ENCODE results near the gene IL1RAPL2.
A peak's percentile ranks its signal among the peaks of the same experiment; 100 is the strongest.
"Not testable (repeated sequence)": the region's sequence is repeated elsewhere in the genome, so short reads cannot be mapped to it uniquely, and the experiment has no call there.

The IL1RAPL2 gene

DNA sequence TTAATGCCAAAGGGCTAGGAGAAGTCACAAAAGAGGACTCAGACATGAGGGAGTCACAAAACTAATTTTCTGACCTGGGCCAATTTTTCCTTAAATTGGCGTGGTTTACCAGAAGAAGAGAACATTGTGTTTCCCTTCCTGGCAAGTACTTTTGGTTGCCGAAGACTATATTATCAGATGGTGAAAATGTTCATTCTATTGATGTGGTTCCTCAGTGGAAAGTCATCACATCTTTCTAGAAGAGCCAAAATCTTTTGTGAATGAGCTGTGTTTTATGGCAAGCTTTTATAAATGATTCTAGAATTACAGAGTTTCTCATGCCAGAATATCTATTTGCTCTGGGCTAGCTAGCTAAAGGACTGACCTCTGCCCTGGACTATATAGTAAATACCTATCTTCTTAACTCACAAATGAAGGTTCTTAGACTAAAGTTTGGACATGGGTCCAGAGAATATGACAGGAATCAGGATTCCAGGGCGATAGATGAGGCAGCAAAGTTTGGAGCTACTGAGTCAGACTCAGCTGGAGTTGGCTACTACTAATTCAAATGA, 288.9 kb downstream of the IL1RAPL2 start:
- DNase-seq (ENCODE audit: low read depth): no peak

DNA sequence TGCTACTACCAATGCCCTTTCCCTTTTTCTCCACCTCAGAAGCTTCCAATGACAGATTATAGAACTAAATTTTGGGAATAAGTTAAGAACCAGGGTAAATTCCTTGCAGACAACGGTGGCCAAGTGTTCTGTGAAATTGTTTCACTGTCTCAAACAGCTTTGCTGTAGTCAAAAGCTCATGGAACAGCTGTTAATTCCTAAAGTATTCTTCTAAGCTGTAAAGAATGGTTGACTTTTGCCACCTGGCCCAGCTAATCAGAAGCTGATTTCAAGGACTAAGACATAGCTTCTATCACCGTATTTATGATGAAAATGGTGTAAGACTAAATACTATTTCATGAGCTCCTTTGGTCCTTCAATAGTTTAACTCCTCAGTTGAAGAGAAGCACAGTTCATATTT, 297.5 kb downstream of the IL1RAPL2 start:
- no peak for DNase-seq (ENCODE audit: low read depth)

DNA sequence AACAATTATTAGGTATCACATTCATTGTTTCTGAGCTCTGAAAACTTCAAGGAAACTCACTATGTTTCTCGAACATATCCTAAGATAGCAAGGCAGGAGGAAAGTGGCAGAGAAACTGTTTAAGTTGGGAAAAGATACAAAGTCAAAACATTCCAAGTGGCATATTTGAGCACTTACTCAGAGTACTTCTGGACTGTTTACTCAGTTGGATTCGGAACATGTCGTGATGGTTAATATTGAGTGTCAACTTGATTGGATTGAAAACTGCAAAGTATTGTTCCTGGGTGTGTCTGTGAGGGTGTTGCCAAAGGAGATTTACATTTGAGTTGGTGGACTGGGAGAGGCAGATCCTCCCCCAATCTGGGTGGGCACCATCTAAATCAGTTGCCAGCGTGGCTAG, 298.3 kb downstream of the IL1RAPL2 start:
- no peak for DNase-seq (ENCODE audit: low read depth)

DNA sequence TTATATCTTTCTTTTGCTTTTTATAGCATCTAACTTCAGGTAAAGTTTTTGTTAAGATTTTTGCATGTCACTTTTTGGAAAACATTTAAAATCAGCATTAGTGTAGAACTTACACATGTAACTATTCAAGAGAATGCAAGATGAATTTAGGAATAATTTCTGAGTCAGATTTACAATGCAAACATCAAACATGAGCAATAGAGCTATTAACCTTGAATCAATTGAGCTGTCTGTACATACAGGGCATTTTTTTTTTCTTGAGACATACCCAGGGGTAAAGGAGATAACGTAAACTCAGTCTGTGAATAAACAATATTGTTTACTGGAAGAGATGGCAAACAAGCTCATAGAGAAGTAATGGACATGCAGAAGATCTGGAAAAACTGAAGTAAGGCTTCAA, 311.5 kb downstream of the IL1RAPL2 start:
- DNase-seq (ENCODE audit: low read depth): no peak

DNA sequence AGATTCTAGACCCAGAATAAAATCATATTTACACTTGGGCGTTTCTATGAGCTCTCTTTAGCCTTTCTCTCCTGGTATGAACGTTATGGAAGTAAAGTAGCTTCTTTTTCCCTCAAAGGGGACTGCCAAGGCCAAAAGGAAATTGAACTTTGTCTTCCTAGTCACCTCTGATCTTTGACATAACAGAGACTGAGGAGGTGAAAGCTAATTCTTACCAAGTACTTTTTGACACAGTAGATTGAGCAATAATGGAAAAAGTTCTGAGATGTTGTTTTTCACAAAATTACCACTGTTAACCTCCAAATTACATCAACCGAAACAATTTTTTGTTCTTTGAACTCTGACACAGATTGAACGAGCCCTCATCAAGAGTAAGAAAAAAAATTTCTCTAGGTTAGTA, 336.1 kb downstream of the IL1RAPL2 start:
- DNase-seq (ENCODE audit: low read depth): no peak

DNA sequence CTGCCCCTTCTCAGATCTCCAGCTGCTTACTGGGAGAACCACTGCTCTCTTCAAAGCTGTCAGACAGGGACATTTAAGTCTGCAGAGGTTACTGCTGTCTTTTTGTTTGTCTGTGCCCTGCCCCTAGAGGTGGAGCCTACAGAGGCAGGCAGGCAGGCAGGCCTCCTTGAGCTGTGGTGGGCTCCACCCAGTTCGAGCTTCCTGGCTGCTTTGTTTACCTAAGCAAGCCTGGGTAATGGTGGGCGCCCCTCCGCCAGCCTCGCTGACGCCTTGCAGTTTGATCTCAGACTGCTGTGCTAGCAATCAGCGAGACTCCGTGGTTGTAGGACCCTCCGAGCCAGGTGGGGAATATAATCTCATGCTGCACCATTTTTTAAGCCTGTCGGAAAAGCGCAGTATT, 343.7 kb downstream of the IL1RAPL2 start:
- not testable (repeated sequence) for DNase-seq (ENCODE audit: low read depth)

DNA sequence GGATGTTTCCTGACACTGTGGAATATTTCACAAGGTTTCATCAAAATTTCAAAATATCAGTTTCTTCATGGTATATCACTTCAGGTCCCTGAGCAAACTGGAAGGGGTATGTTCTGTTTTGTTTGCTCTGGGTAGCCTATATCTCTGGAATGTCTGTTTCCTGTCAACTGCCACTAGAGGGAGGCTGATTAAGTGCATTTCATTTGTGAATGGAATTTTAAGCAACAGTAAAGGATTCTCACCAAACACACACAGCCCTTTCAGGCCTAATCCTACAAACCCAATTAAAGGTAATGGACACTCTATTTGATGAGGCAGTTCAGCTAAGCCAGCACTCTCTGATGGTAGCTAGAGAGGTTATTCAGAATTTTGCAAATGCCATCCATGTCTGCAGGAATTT, 347.3 kb downstream of the IL1RAPL2 start:
- no peak for DNase-seq (ENCODE audit: low read depth)

DNA sequence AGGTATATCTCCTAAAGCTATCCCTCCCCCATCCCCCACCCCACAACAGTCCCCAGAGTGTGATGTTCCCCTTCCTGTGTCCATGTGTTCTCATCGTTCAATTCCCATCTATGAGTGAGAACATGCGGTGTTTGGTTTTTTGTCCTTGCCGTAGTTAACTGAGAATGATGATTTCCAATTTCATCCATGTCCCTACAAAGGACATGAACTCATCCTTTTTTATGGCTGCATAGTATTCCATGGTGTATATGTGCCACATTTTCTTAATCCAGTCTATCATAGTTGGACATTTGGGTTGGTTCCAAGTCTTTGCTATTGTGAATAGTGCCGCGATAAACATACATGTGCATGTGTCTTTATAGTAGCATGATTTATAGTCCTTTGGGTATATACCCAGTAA, 348.7 kb downstream of the IL1RAPL2 start:
- not testable (repeated sequence) for DNase-seq (ENCODE audit: low read depth)

DNA sequence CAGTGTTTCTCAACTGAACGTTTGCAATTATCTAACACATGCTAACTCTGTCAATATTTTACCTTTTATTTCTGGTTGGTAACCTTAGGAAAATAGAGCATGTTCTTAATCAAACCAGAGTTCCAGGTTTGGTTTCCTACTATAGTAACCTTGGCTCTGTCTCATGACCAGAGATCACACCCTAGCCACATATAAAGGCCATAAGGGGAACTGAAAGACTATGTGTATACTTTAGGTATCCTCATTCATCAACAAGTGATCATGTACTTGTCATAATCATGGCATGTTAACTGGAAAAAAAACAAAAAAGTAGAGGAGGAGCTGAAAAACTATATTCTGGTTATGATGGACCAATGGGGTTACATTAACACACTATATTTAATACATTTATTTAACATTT, 352.1 kb downstream of the IL1RAPL2 start:
- no peak for DNase-seq (ENCODE audit: low read depth)

DNA sequence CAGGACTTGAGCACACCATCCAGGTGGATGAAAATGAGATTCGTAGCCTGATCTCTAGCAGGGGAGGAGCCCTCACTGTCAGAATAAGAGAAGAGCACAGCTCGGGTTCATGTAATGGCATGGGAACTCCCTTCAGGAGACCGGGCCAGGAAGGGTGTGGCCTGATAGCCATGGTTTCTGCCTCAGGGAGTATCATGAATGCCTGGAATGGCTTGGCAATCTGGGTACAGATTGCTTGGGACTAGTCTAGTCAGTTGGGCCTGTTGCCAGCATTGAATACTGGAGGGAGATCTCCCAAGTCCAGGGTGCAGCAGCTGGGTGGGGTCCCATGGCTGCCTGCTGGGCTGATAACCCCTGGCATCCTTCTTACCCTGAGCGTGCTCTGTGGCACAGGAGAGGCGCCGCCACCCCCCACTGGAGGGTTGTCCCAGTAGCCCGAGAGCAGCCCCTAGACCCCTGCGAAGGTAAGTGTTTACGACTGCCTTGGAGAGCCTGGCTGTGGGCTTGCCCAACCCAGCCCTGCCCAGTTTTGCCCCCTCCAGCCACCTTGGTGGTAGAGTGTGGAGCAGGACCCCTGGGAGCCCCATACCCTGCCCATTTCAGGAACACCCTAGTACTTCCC, 355.7 kb downstream of the IL1RAPL2 start:
- no peak for DNase-seq (ENCODE audit: low read depth)

DNA sequence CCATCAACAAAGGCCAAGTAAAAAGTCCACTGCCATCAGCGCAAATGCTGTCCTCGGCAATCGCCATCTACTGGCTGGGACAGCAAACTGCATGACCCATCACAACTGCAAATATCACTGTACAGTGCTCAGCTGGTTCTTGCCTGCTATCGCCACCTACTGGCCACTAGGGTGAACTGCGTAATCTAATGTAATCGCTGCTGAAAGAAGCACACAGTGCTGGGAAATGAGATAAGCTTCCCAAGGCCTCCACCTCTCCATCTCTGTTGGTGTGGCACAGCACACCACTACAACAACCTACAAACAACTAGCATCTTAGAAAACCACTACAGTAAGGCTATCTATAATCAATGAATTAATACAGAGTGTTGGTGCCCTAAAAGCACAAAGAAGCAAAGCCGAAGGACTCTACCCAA, 356.2 kb downstream of the IL1RAPL2 start:
- peak; percentile 21 for DNase-seq (ENCODE audit: low read depth)

DNA sequence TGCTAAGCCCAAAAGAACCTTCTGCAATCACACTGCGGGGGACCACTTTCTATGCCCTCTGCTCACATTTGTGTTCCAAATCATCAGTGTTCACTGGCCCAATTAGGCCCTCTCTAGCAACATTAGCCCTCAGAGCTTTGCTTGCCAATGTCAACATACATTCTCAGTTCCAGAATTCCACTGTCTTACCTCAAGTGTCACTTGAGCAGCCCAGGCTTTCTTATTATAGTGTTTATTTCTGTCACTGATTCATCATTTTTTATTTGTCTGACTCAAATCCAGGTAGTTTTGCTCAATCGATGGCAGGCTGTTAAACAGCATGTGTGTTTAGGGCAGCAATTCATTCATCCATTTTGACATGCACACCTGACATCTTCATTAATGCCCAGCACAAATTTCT, 363.3 kb downstream of the IL1RAPL2 start:
- no peak for DNase-seq (ENCODE audit: low read depth)

DNA sequence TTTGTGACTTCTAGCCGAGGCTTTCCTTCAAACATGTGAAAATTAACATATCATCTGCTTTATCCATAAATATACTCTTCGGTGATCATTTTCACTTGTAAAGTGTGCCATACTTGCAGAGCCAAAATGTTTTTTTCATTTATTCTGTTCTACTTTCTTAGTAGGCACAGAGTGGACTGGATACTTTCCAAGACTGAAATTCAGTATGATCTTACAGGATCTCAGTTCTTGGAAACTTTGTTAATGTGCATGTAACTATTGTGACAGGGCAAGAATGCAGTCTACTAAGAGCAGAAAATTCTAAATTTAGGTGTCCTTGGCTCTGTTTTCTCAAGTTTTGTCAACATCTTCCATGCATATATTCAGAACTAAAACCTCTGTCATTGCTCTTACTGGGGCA, 369.6 kb downstream of the IL1RAPL2 start:
- no peak for DNase-seq (ENCODE audit: low read depth)

DNA sequence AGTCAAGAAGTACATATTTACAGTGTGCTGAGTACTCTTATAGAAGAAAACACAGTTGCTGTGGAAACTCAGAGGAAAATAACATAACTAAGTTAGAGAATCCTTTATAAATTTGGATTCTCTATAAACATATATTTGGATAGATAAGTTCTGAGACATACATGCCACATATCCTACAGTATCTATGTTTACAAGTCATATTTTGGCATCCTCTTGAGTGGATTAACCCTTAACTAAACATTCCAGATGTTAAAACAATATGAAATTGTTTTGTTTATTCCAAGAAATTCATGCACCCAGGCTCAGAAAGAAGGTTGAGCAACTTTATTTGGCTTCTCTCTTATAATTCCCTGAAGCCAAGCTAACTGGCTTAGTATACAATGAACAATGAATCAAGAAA, 387.3 kb downstream of the IL1RAPL2 start:
- DNase-seq (ENCODE audit: low read depth): no peak

DNA sequence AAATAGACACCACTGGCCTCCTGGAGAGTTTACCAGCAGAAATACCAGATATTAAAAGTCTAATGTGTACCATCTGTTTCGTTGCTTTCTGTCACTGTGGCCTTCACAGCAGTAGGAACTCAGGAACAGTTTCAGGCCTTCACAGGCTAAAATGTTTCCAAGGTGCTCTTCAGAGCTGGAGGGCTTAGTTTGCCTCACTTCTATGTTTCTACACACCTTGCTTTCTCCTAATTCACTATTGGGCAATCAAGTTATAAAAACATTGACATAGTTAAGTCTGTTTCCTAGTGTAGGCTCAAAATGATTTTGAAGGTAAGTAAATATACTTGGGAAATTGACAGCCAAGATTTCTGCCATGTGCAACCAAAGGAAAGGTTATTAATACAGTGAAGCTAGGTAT, 395.9 kb downstream of the IL1RAPL2 start:
- DNase-seq (ENCODE audit: low read depth): no peak

DNA sequence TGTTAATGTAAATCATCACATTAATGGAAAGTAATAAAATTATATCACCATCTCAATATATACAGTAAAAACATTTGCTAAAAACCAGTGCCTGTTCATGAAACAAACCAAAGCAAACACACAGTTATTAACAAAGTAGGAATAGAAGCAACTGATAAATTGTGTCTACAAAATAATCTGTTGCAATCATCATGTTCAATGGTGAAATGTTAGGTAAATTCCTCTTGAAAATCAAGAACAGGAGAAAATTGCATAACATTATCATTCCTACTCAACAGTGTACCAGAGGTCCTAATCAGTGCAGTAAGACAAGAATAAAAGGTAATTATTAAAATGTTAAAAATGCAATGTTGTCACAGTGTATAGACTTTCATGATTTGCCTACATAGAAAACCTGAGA, 402.2 kb downstream of the IL1RAPL2 start:
- DNase-seq (ENCODE audit: low read depth): no peak

DNA sequence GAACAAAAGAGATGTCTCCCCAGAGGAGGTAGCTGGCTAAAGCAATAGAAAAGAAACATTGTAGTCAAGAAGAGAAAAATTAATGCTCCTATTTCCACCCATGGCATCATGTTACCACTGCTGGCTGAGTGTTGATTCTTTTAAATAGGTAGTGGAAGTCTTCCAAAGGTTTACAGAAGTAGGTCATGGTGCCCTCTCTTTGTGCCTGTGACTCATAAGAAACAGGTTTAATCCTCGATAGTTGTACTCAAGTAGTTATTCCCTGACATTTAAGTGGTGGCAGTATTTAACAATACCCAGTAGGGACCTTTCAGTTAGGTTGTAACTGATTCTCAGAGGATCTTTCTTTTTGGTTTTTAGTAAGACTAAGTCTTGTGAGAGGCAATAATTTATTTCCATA, 406.7 kb downstream of the IL1RAPL2 start:
- no peak for DNase-seq (ENCODE audit: low read depth)

DNA sequence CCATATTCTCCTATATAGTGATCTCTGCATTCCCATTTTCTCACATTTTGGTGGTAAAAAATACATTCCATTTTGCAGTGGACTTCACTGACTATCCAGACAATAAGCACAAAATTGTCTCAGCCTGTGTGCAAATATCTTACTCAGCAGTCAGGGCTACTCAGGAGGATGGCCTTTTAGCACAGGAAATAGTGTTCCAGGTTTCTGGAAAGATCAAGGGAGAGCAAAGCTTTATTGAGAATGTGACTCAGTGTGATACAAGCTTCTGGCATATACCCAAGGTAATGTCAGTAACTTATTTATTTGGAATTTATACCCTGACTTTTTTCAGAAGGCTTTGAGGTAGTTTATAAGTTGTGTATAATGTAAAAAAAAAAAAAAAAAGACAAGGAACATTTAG, 421.1 kb downstream of the IL1RAPL2 start:
- DNase-seq (ENCODE audit: low read depth): no peak

DNA sequence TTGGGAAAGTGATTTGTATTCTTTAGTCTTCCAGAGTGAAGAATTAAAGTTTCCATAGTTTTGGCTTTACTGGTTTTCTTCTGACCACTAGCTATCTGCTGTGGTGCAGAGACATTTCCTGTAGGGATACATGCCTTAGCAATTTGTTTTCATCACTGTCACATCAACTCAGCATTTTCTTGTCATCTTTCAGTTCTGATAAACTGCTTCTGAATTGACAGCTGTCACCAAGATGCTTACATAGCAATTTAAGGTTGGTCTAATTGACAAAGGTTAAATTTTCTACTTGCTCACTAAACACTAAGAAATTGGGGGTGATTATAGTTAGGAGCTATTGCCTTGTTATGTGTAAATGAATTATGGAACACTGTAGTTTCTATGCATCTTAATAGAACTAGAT, 422.0 kb downstream of the IL1RAPL2 start:
- DNase-seq (ENCODE audit: low read depth): no peak

DNA sequence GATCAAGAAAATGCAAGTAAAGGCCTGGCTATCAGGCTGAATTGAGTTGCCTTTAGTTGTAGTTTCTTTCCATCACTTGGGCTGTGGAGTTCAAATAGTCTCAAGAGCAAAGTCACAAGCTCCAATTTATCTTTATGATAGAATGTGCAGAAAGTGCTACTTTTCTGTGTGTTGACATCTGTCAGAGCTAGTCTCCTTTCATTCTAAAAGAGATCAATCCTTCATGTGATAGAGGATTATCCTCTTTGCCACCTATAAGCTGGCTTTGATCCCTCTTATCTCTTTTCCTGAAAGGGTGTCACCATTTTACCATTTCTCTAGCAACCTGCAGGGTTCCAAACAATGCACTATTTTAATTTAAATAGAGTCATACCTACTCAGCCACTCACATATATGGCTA, 429.5 kb downstream of the IL1RAPL2 start:
- no peak for DNase-seq (ENCODE audit: low read depth)

DNA sequence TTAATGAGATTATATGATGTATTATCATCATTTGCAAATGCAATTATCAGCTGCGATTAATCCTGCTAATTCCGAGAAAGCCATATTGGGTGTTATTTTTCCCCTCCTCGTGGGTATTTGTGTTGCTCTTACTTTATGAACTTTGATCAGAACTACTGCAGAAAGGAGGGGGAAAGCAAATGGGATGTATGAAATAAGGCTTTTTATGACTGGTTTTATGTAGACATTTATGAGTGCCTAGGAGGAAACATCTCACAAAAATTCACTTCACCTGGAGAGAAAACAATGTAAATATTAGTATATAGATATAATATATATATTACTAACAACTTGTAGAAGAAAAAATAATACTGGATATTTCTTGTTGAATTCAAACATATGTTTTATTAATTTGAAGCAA, 440.1 kb downstream of the IL1RAPL2 start:
- DNase-seq (ENCODE audit: low read depth): no peak

DNA sequence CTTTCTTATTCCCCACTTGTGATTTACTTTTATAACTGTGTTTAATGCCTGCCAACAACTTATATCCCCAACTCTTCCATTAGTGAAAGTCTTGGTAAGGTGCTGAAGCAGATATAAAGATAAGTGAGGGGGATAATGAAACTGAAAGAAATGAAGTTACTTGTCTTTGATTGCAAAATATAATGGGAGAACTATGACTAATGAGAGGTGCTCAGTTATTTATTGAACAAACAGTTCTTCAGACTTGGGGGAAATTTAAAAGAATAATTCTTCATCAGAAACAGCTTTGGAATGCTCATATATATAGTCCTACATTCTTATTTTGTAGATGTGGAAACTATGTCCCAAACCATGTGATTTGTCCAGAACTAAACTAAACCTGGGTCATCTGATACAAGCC, 441.0 kb downstream of the IL1RAPL2 start:
- no peak for DNase-seq (ENCODE audit: low read depth)

DNA sequence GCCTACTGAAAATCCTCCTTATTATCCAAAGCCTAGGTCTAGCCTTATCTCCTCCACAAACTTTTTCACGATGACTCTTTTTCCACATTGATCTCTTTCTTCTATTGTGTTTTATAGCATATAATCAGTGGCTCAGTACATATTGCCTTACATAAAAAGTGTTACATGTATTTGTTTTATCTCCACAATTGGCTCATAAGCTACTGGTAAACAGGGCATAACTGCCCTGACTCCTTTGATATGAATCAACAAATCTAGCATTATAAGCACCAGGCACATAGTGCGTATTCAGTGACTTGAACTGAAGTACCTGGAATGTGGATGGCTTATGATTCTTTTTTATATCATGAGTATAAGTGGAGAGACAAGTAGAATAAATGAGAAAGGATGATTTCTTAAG, 447.7 kb downstream of the IL1RAPL2 start:
- no peak for DNase-seq (ENCODE audit: low read depth)

DNA sequence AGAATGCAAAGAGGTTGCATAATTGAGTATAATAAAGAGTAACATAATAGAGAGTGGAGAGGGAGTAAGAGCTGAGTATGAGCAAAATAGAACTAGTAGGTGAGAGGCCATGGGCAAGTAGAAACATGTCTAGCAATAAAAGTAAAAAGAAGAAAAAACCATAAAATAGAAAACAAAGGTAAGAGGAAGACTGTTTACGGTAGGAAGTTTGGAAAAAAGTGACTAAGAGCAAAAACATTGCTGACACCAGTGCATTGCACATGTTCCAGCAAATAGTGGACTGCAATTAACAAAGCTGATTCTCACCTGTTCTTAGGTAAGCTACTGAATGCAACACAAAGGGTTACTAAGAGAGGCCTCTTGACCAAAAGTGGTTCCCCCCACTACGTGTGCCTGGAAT, 451.6 kb downstream of the IL1RAPL2 start:
- DNase-seq (ENCODE audit: low read depth): no peak

DNA sequence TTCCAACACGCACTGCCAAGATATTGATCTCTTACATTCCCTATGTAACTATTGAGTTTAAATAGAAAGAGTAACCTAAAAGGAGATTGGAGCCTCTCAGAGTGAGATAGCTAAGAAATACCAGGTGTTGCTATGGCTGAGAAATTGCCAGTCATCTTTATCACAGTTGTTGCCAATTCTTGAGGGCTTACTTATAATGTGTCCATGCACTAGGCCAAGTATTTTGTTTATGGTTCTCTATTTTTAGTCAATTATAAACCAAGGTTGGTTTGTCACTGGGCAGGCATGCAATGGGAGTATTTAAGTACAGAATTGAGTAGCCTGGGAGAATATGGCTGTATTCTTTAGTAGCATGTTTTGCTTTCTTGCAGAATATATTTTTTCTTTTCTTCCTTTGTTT, 452.9 kb downstream of the IL1RAPL2 start:
- no peak for DNase-seq (ENCODE audit: low read depth)

Data from stromal cell of bone marrow (primary cell).